GM12891 (cell line): ENCODE data around the gene NUCKS1.

Source experiments
- DNase-seq: peaks from one replicate; pipeline ENCODE4 v3.0.0; 2011; ENCODE audit warnings: low spot score; ENCODE audit not compliant: insufficient read length
- FAIRE-seq: peaks from 2 replicates; lab custom pipeline; 2011; peaks lifted over from hg19 to GRCh38; lab: Jason Lieb, UNC
- PAX5 ChIP-seq: IDR thresholded peaks from 2 replicates; pipeline ENCODE4 v1.6.1; 2011; ENCODE audit warnings: low read length, moderate library complexity, mild to moderate bottlenecking; ENCODE audit not compliant: insufficient read depth, severe bottlenecking
- POLR2A ChIP-seq: IDR thresholded peaks from 2 replicates; pipeline ENCODE4 v1.6.1; 2011; ENCODE audit warnings: low read depth, low read length, control low read depth
- POLR2AphosphoS5 ChIP-seq: IDR thresholded peaks from 2 replicates; pipeline ENCODE4 v1.6.1; 2011; ENCODE audit warnings: low read depth, low read length, control low read depth
- POU2F2 ChIP-seq: IDR thresholded peaks from 2 replicates; pipeline ENCODE4 v1.6.1; 2011; ENCODE audit warnings: low read depth, mild to moderate bottlenecking, control low read depth, low read length, moderate library complexity
- SPI1 ChIP-seq: IDR thresholded peaks from 2 replicates; pipeline ENCODE4 v1.6.1; 2011; ENCODE audit warnings: low read depth, low read length, control low read depth
- TAF1 ChIP-seq: IDR thresholded peaks from 2 replicates; pipeline ENCODE4 v1.6.1; 2011; ENCODE audit warnings: low read depth, low read length, control low read depth

Gene NUCKS1

GRCh38 chr1:205665201-205666045 is 84.6 kb downstream of the NUCKS1 start:
- FAIRE-seq (peak; percentile 40), DNase-seq (no peak)

GRCh38 chr1:205664399-205665017 is 85.5 kb downstream of the NUCKS1 start:
- no peak for TF ChIP-seq POU2F2
- no peak for TF ChIP-seq TAF1
- no peak for TF ChIP-seq POLR2AphosphoS5
- no peak for TF ChIP-seq POLR2A
- no peak for TF ChIP-seq SPI1
- TF ChIP-seq PAX5, result no peak
- no peak for FAIRE-seq

More at GRCh38 chr1:205665201-205666045, 84.6 kb downstream of the NUCKS1 start:
- TF ChIP-seq SPI1 (no peak), PAX5 (no peak), POLR2AphosphoS5 (no peak), POLR2A (no peak), TAF1 (no peak)

GRCh38 chr1:205663286-205663936 is 86.6 kb downstream of the NUCKS1 start:
- DNase-seq, result no peak
- no peak for TF ChIP-seq POLR2AphosphoS5
- TF ChIP-seq POLR2A, result no peak
- TF ChIP-seq PAX5, result no peak
- TF ChIP-seq SPI1, result no peak
- TF ChIP-seq TAF1, result no peak
- TF ChIP-seq POU2F2, result no peak
- no peak for FAIRE-seq

More at GRCh38 chr1:205664399-205665017, 85.5 kb downstream of the NUCKS1 start:
- no peak for DNase-seq
